HG03045 (cell line): Measurements from ENCODE around the gene ST6GALNAC4.

ENCODE experiments used
- ATAC-seq: cut with Tn5 transposase; IDR thresholded peaks from one replicate; pipeline ENCODE4 v1.9.1; 2021; ENCODE audit warnings: mild to moderate bottlenecking, moderate library complexity; ENCODE audit not compliant: unreplicated experiment

ST6GALNAC4 gene

GRCh38 chr9:127916720-127917581 lies at the start of gene ST6GALNAC4:
TSS of gene ST6GALNAC4 (minus strand) at chr9:127917041. CDS start at chr9:127916419, 622 bp downstream.
- ATAC-seq = peak; percentile 71

- ATAC-seq = no peak
Measured at GRCh38 chr9:127965953-127966352, 49.1 kb upstream of the ST6GALNAC4 start.

- no peak for ATAC-seq
Measured at GRCh38 chr9:127963359-127964064, 46.7 kb upstream of the ST6GALNAC4 start.

- ATAC-seq = no peak
Measured at GRCh38 chr9:127963041-127963358, 46.2 kb upstream of the ST6GALNAC4 start.

GRCh38 chr9:127962278-127962677 lies 45.4 kb upstream of the ST6GALNAC4 start:
- ATAC-seq = no peak

- no peak for ATAC-seq
Measured at GRCh38 chr9:127961613-127962155, 44.8 kb upstream of the ST6GALNAC4 start.

- ATAC-seq = no peak
Measured at GRCh38 chr9:127961155-127961490, 44.3 kb upstream of the ST6GALNAC4 start.

- no peak for ATAC-seq
Measured at GRCh38 chr9:127960410-127961154, 43.7 kb upstream of the ST6GALNAC4 start.

- no peak for ATAC-seq
Measured at GRCh38 chr9:127959841-127960409, 43.1 kb upstream of the ST6GALNAC4 start.

- no peak for ATAC-seq
Measured at GRCh38 chr9:127959398-127959797, 42.6 kb upstream of the ST6GALNAC4 start.

- ATAC-seq = no peak
Measured at GRCh38 chr9:127958728-127959127, 41.9 kb upstream of the ST6GALNAC4 start.

- no peak for ATAC-seq
Measured at GRCh38 chr9:127955294-127956015, 38.6 kb upstream of the ST6GALNAC4 start.

- no peak for ATAC-seq
Measured at GRCh38 chr9:127954831-127955293, 38.0 kb upstream of the ST6GALNAC4 start.

- ATAC-seq = no peak
Measured at GRCh38 chr9:127953768-127954505, 37.1 kb upstream of the ST6GALNAC4 start.

GRCh38 chr9:127953154-127953553 lies 36.3 kb upstream of the ST6GALNAC4 start:
- no peak for ATAC-seq

- ATAC-seq = no peak
Measured at GRCh38 chr9:127950513-127951289, 33.9 kb upstream of the ST6GALNAC4 start.

GRCh38 chr9:127949827-127950512 lies 33.1 kb upstream of the ST6GALNAC4 start:
- ATAC-seq = no peak
